ENCODE measurements around the gene SHB. TPM values are rescaled to one million over a fixed set of nuclear protein-coding genes. Genes with fewer than 3 reads are reported as not detected.

The SHB gene
- total RNA-seq, 1 experiment from 2014 or later = 28.7 TPM

DNA sequence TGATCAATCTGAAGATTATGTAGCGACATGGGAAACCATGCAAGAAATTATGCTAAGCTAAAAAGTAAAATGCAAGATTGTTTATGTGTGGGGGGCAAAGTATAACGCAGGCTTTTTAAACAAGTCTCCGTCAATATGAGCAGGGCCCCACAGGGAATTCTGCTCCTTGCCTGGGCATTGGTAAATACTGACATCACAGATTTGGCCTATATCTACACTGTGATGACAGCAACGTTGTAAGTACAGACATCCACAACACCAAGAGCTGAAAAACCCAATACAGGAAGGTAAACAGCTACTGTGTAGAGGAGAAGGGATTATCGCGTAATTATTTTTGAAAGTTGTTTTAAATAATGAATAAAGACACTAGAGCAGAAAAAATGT lies 90.6 kb downstream of the SHB start:
- POLR2A ChIA-PET = interaction anchor here (1.1 kb wide), 1 partner anchor 8 kb away, joined by 3 read pairs; no protein-coding TSS in a partner anchor
- BruUV-seq (replicated peaks) = no TSS peak
- peaks cover 17% of the 10 kb centered on the region; the same call in 1 of the 2 replicates for H3K79me2 ChIP-seq (ENCODE audit: insufficient read depth, low read length)

DNA sequence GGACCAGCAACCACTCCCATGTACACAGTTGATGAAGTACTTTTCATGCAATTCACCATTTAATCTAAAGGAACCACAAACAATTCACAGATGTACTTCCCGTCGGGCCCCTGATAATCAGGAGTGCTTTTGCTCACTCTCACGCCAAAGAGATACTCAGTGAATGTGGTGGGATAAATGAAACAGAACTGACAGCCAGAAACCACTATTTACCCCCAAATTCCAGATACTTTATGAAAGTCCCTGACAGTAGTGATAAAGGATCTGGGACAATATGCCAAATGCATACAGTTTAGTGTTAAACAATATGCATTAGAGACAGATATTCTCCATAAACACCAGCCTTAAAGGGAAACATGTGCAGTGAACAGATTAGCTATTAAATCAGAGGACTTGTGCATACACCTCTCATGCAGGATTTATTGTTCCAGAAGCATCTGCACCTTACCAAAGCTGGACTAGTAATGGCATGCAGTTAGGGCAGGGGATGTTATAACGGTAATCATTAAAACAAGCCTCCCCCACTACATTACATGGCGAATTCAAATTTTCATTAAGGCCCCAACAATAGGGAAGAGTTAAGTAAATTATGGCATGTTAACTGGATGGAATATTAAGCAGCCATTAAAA lies 91.1 kb downstream of the SHB start:
- Histone ChIP-seq H3K4me1 (ENCODE audit: control insufficient read depth in 1 of 2, insufficient read depth in 2 of 2, low read length in 2 of 2) (peaks cover 28 to 37% of the 10 kb centered on the region in 2 experiments), H3K79me2 (ENCODE audit: insufficient read depth, low read length) (peaks cover 13% of the 10 kb centered on the region; the same call in 1 of the 2 replicates), H3K27me3 (ENCODE audit: insufficient read depth, low read length) (no peaks in the 10 kb centered on the region), H3K36me3 (ENCODE audit: control insufficient read depth in 1 of 2, insufficient read depth in 2 of 2, low read length in 2 of 2) (0 out of 4 replicates have a peak, but pooled peaks cover 0 to 5% of the 10 kb centered on the region in 2 experiments), H2AFZ (ENCODE audit: low read depth, low read length, poor library complexity, severe bottlenecking) (no peak overlapping the region), H3K4me3 (replicated peaks in 1 of 2; ENCODE audit: low read depth in 1 of 2, low read length in 2 of 2) (no peak overlapping the region), H4K20me1 (ENCODE audit: insufficient read depth) (no peaks in the 10 kb centered on the region), H3K9ac (ENCODE audit: low read length) (no peak overlapping the region), H3K9me2 (ENCODE audit: insufficient read depth) (no peaks in the 10 kb centered on the region), H3K9me3 (ENCODE audit: control insufficient read depth in 1 of 2, insufficient read depth in 1 of 2, low read depth in 1 of 2, low read length in 2 of 2) (no peaks in the 10 kb centered on the region), H3K4me2 (ENCODE audit: low read length) (no peak overlapping the region), H3K27ac (ENCODE audit: low read depth, low read length) (no peak overlapping the region)
- ChIA-PET RAD21 (ENCODE audit: low non-redundant PET in 1 of 2, low total read pairs in 2 of 2, uncharacterized antibody in 2 of 2, unreplicated experiment in 2 of 2) (no interaction called here), CTCF (no interaction called here), POLR2A (interaction anchor here (1.1 kb wide), 1 partner anchor 9 kb away, joined by 3 read pairs; no protein-coding TSS in a partner anchor)
- no TSS peak for BruUV-seq (replicated peaks)
- no peak for TF ChIP-seq CEBPB (IDR thresholded peaks at IDR 0.05; ENCODE audit: low read depth)
- no peak for TF ChIP-seq RAD21 (IDR thresholded peaks at IDR 0.05; ENCODE audit: low read depth)
- no peak for TF ChIP-seq CBX3 (IDR thresholded peaks at IDR 0.05; ENCODE audit: low read depth)
- DNase-seq (ENCODE audit: low read depth, low spot score) (no peak), ATAC-seq (no peak)
- intact Hi-C loops (cut with micrococcal nuclease) = no loop called here

More for the DNA sequence above, 90.6 kb downstream of the SHB start:
- Histone ChIP-seq H3K27ac (ENCODE audit: low read depth, low read length) (no peak overlapping the region), H2AFZ (ENCODE audit: low read depth, low read length, poor library complexity, severe bottlenecking) (no peak overlapping the region), H3K9ac (ENCODE audit: low read length) (no peak overlapping the region), H3K36me3 (ENCODE audit: control insufficient read depth in 1 of 2, insufficient read depth in 2 of 2, low read length in 2 of 2) (0 out of 4 replicates have a peak, but pooled peaks cover 0 to 5% of the 10 kb centered on the region in 2 experiments), H3K9me2 (ENCODE audit: insufficient read depth) (no peaks in the 10 kb centered on the region), H3K9me3 (ENCODE audit: control insufficient read depth in 1 of 2, insufficient read depth in 1 of 2, low read depth in 1 of 2, low read length in 2 of 2) (no peaks in the 10 kb centered on the region), H4K20me1 (ENCODE audit: insufficient read depth) (no peaks in the 10 kb centered on the region), H3K4me2 (ENCODE audit: low read length) (no peak overlapping the region), H3K4me1 (ENCODE audit: control insufficient read depth in 1 of 2, insufficient read depth in 2 of 2, low read length in 2 of 2) (peaks cover 28 to 37% of the 10 kb centered on the region in 2 experiments), H3K27me3 (ENCODE audit: insufficient read depth, low read length) (no peaks in the 10 kb centered on the region), H3K4me3 (replicated peaks in 1 of 2; ENCODE audit: low read depth in 1 of 2, low read length in 2 of 2) (no peak overlapping the region)
- no peak for ATAC-seq
- intact Hi-C loops (cut with micrococcal nuclease) = no loop called here
- DNase-seq (ENCODE audit: low read depth, low spot score) = no peak
- no peak for TF ChIP-seq SP1 (IDR thresholded peaks at IDR 0.05; ENCODE audit: low read depth)
- ChIA-PET CTCF (no interaction called here), RAD21 (ENCODE audit: low non-redundant PET in 1 of 2, low total read pairs in 2 of 2, uncharacterized antibody in 2 of 2, unreplicated experiment in 2 of 2) (no interaction called here)
